ENCODE results near the gene APBB1IP. TPM values are rescaled to one million over a fixed set of nuclear protein-coding genes. Genes with fewer than 3 reads are reported as not detected.

The APBB1IP gene
- total RNA-seq, 4 donors from 2014 or later: 3.3 to 32.2 (median 4.9) TPM

- no peak overlapping the region for H3K4me3 ChIP-seq
- no peaks in the 10 kb centered on the region for H3K9me3 ChIP-seq
- H3K27me3 ChIP-seq: no peaks in the 10 kb centered on the region
- TF ChIP-seq POLR2A (IDR thresholded peaks at IDR 0.05): no peak
- TF ChIP-seq, protein P1, sequence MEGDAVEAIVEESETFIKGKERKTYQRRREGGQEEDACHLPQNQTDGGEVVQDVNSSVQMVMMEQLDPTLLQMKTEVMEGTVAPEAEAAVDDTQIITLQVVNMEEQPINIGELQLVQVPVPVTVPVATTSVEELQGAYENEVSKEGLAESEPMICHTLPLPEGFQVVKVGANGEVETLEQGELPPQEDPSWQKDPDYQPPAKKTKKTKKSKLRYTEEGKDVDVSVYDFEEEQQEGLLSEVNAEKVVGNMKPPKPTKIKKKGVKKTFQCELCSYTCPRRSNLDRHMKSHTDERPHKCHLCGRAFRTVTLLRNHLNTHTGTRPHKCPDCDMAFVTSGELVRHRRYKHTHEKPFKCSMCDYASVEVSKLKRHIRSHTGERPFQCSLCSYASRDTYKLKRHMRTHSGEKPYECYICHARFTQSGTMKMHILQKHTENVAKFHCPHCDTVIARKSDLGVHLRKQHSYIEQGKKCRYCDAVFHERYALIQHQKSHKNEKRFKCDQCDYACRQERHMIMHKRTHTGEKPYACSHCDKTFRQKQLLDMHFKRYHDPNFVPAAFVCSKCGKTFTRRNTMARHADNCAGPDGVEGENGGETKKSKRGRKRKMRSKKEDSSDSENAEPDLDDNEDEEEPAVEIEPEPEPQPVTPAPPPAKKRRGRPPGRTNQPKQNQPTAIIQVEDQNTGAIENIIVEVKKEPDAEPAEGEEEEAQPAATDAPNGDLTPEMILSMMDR (IDR thresholded peaks at IDR 0.05): no peak
- peaks cover 0 to 11% (median 0%) of the 10 kb centered on the region in 4 donors for H3K4me1 ChIP-seq
- no peak for DNase-seq
- peak overlapping the region in 1 of 4 donors; percentile 75 for H3K27ac ChIP-seq
- no peaks in the 10 kb centered on the region for H3K36me3 ChIP-seq
These were observed 16.8 kb downstream of the APBB1IP start for GRCh38 chr10:26454891-26455290.

DNA sequence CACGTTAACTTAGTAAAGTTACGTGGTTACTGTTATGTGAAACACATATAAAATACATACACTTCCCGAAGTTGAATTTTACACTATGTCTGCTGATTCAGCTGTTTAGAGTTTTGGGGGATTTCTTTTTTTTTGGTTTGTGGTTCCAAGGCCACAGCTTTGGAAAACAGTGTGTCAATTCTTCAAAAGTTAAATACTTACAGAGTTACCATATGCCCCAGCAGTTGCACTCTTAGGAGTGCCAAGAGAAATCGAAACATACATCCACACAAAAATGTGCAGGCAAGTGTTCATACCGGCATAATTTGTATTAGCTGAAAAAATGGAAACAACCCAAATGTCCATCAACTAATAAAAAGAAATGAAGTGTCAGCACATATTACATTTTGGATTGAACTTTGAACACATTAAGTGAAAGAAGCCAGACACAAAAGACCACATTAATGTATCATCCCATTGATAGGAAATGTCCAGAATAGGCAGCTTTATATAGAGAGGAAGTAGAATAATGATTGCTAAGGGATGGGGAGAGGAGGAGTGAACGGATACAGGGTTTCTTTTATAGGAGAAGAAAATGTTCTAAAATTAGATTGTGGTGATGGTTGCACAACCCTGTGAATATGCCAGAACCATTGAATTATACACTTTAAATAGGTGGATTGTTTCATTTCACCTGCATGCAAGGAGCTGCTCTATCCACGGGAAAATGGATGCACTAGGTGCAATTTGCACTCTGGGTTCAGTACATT, 17.6 kb downstream of the APBB1IP start:
- H3K27me3 ChIP-seq: no peaks in the 10 kb centered on the region
- peak overlapping the region in 1 of 4 donors; percentile 75 for H3K27ac ChIP-seq
- DNase-seq: no peak
- no peak for TF ChIP-seq POLR2A (IDR thresholded peaks at IDR 0.05)
- TF ChIP-seq, protein P1 (IDR thresholded peaks at IDR 0.05): no peak
- H3K9me3 ChIP-seq: no peaks in the 10 kb centered on the region
- H3K4me3 ChIP-seq: no peak overlapping the region
- peaks cover 0 to 9% (median 0%) of the 10 kb centered on the region in 4 donors for H3K4me1 ChIP-seq
- H3K36me3 ChIP-seq: no peaks in the 10 kb centered on the region

- no peak for TF ChIP-seq POLR2A (IDR thresholded peaks at IDR 0.05)
- TF ChIP-seq, protein P1 (IDR thresholded peaks at IDR 0.05): no peak
These were observed 18.9 kb downstream of the APBB1IP start for GRCh38 chr10:26457088-26457487.

DNA sequence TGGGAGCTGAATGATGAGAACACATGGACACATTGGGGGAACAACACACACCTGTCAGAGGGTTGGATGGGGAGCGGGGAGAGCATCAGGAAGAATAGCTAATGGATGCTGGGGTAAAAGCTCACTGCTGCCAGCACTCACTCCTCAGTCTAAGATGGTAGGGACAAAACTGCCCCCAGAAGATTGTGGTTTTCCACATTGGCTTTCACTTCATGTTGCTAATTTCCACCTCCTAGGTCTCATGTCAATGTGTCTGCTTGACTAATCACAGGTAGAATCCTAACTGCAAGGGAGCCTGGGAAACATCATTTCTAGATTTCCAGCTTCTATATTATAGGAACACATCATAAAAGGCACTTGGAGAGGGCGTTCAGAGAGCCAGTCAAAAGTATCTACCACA, 22.6 kb downstream of the APBB1IP start:
- Histone ChIP-seq H3K27me3 (no peaks in the 10 kb centered on the region), H3K4me1 (peaks cover 0 to 9% (median 0%) of the 10 kb centered on the region in 4 donors), H3K4me3 (no peak overlapping the region), H3K9me3 (no peaks in the 10 kb centered on the region), H3K27ac (no peak overlapping the region), H3K36me3 (no peaks in the 10 kb centered on the region)
- no peak for TF ChIP-seq POLR2A (IDR thresholded peaks at IDR 0.05)
- TF ChIP-seq, protein P1 (IDR thresholded peaks at IDR 0.05): no peak
- no peak for DNase-seq

More at GRCh38 chr10:26457088-26457487, 18.9 kb downstream of the APBB1IP start:
- Histone ChIP-seq H3K4me3 (no peak overlapping the region), H3K27ac (peak overlapping the region in 2 of 4 donors; percentile 21 to 75), H3K36me3 (no peaks in the 10 kb centered on the region), H3K27me3 (no peaks in the 10 kb centered on the region), H3K4me1 (peaks cover 0 to 9% (median 0%) of the 10 kb centered on the region in 4 donors), H3K9me3 (no peaks in the 10 kb centered on the region)
- DNase-seq: no peak

- Histone ChIP-seq H3K9me3 (no peaks in the 10 kb centered on the region), H3K4me3 (no peak overlapping the region), H3K27ac (no peak overlapping the region), H3K4me1 (peaks cover 0 to 6% (median 0%) of the 10 kb centered on the region in 4 donors), H3K27me3 (no peaks in the 10 kb centered on the region), H3K36me3 (no peaks in the 10 kb centered on the region)
- TF ChIP-seq POLR2A (IDR thresholded peaks at IDR 0.05): no peak
- TF ChIP-seq, protein P1 (IDR thresholded peaks at IDR 0.05): no peak
- DNase-seq: no peak
These were observed 25.8 kb downstream of the APBB1IP start for GRCh38 chr10:26463986-26464385.
